Endothelial cell of umbilical vein (primary cell): ENCODE measurements around the gene MIER3. TPM values are rescaled to one million over a fixed set of nuclear protein-coding genes. Genes with fewer than 3 reads are reported as not detected.

Source experiments
- BruUV-seq: library from RNA; stranded (reverse); fragments of 400-500 nt; replicated peaks from 2 replicates; lab custom pipeline; 2021; lab: Mats Ljungman, UMichigan
- CTCF ChIA-PET: fragments of 300-600, 350-600 bp; sonication (Branson Sonifier 250); formaldehyde crosslinking; loops from one replicate; lab custom pipeline; 2021; ENCODE audit warnings: antibody characterized with exemption, inconsistent platforms; lab: Charles Lee
- POLR2A ChIA-PET: fragments of 300-600, 350-600 bp; sonication (Branson Sonifier 250); formaldehyde crosslinking; loops from one replicate; lab custom pipeline; 2021; ENCODE audit warnings: antibody characterized with exemption, inconsistent platforms; lab: Charles Lee
- DNase-seq: peaks from one replicate; pipeline ENCODE4 v3.0.0-alpha.2; 2011; ENCODE audit warnings: low read depth, low spot score
- FAIRE-seq: peaks from 2 replicates; lab custom pipeline; 2011; peaks lifted over from hg19 to GRCh38; lab: Jason Lieb, UNC
- H2AFZ ChIP-seq: 2 replicates; pipeline ENCODE4 v1.6.0; 2012; ENCODE audit warnings: low read depth, low read length, control low read depth, inconsistent platforms
- H3K27ac ChIP-seq: 2 replicates; pipeline ENCODE4 v1.5.1; 2011; ENCODE audit warnings: low read depth, mild to moderate bottlenecking, control low read depth, low read length, moderate library complexity; ENCODE audit not compliant: insufficient read depth
- H3K27me3 ChIP-seq, 2 experiments: 2 replicates each; pipeline versions ENCODE4 v1.6.0 to v1.6.1; 2011; ENCODE audit warnings: low read length in 2 of 2, mixed read lengths in 1 of 2; ENCODE audit not compliant: control insufficient read depth in 2 of 2, insufficient read depth in 2 of 2
- H3K36me3 ChIP-seq, 2 experiments: 2 replicates in 1 of 2; 3 replicates in 1 of 2; pipeline ENCODE4 v1.5.1; 2011; ENCODE audit warnings: low read length in 2 of 2, mild to moderate bottlenecking in 1 of 2, moderate library complexity in 1 of 2; ENCODE audit not compliant: control insufficient read depth in 2 of 2, insufficient read depth in 2 of 2; ENCODE audit errors: extremely low read depth in 1 of 2
- H3K4me1 ChIP-seq: 3 replicates; pipeline ENCODE4 v1.5.1; 2011; ENCODE audit warnings: mild to moderate bottlenecking, low read length; ENCODE audit not compliant: control insufficient read depth, insufficient read depth; ENCODE audit errors: extremely low read depth
- H3K4me2 ChIP-seq: 2 replicates; pipeline ENCODE4 v1.6.1; 2011; ENCODE audit warnings: low read length, control low read depth, mixed read lengths; ENCODE audit not compliant: insufficient read depth
- H3K4me3 ChIP-seq, 3 experiments: fragments of 200-600 bp in 1 of 3; sonication (generic), shearing (Covaris generic) in 1 of 3; replicated peaks in 1 of 3; 2 replicates each; pipeline ENCODE4 v1.5.1; 2011 to 2016; ENCODE audit warnings: control low read depth in 3 of 3, low read length in 3 of 3, mild to moderate bottlenecking in 2 of 3, inconsistent platforms in 1 of 3, low read depth in 1 of 3, moderate library complexity in 1 of 3; ENCODE audit not compliant: insufficient read depth in 1 of 3
- H3K79me2 ChIP-seq: 2 replicates; pipeline ENCODE4 v1.6.0; 2012; ENCODE audit warnings: low read length, inconsistent platforms; ENCODE audit not compliant: control insufficient read depth, insufficient read depth
- H3K9ac ChIP-seq: replicated peaks from 2 replicates; pipeline ENCODE3; 2011; ENCODE audit warnings: low read length, control low read depth; ENCODE audit not compliant: insufficient read depth; ENCODE audit errors: extremely low read depth
- H3K9me1 ChIP-seq: replicated peaks from 3 replicates; pipeline ENCODE4 v1.6.0; 2011; ENCODE audit warnings: mild to moderate bottlenecking, low read length; ENCODE audit not compliant: control insufficient read depth, insufficient read depth; ENCODE audit errors: extremely low read depth
- H3K9me3 ChIP-seq: replicated peaks from 2 replicates; pipeline ENCODE4 v1.5.1; 2012; ENCODE audit warnings: low read length, inconsistent platforms; ENCODE audit not compliant: control insufficient read depth, insufficient read depth
- H4K20me1 ChIP-seq: replicated peaks from 2 replicates; pipeline ENCODE3; 2011; ENCODE audit warnings: mild to moderate bottlenecking, low read length; ENCODE audit not compliant: control insufficient read depth, insufficient read depth; ENCODE audit errors: extremely low read depth
- FOS ChIP-seq: IDR thresholded peaks from 2 replicates; pipeline ENCODE4 v1.6.1; 2011; ENCODE audit warnings: mild to moderate bottlenecking, low read length, moderate library complexity, borderline replicate concordance; ENCODE audit not compliant: insufficient read depth
- GATA2 ChIP-seq: IDR thresholded peaks from 2 replicates; pipeline ENCODE4 v1.7.0; 2011; ENCODE audit warnings: low read depth, mild to moderate bottlenecking, moderate library complexity, mixed read lengths, low read length; ENCODE audit not compliant: insufficient read length, insufficient read depth
- MYC ChIP-seq: IDR thresholded peaks from one replicate; pipeline ENCODE4 v1.6.1; 2011; ENCODE audit warnings: mild to moderate bottlenecking, low read depth, low read length
- POLR2AphosphoS5 ChIP-seq: IDR thresholded peaks from 2 replicates; pipeline ENCODE4 v1.6.1; 2012; ENCODE audit warnings: low read depth, mild to moderate bottlenecking, control low read depth, low read length, moderate library complexity; ENCODE audit not compliant: insufficient read depth
- dilution Hi-C: fragments of 300-500 bp; cut with MboI; formaldehyde crosslinking; loops from one replicate; pipeline ENCODE4 v1.15.0; 2019; ENCODE audit warnings: low sequenced_read_pairs; ENCODE audit not compliant: extremely low pct_ligation_motif_present
- intact Hi-C: fragments of 100-400 bp; cut with micrococcal nuclease; formaldehyde crosslinking; loops from one replicate; pipeline ENCODE4 v1.10.0; 2022
- polyA plus RNA-seq, 4 experiments: library from polyadenylated mRNA; depleted of rRNA in 3 of 4; stranded (reverse) in 3 of 4; unstranded in 1 of 4; fragments of >200 nt; gene quantifications; 2 replicates each; pipeline versions ENCODE4 v1.2.1 to v1.2.3, GENCODE V29; 2011 to 2012; ENCODE audit warnings: missing spikeins in 1 of 4
- total RNA-seq: library from RNA; stranded (reverse); gene quantifications from 2 replicates; pipeline ENCODE4 v1.2.3, GENCODE V29; 2021
- TF ChIP-seq, protein P1 (sequence below), 2 donors: IDR thresholded peaks; 1 replicate in 1 of 2; 2 replicates in 1 of 2; pipeline ENCODE4 v1.5.1; 2011; ENCODE audit warnings: low read length in 2 of 2, mild to moderate bottlenecking in 2 of 2, moderate library complexity in 2 of 2, control low read depth in 1 of 2, inconsistent platforms in 1 of 2, low read depth in 1 of 2; ENCODE audit not compliant: insufficient read depth in 1 of 2; ENCODE audit errors: extremely low read depth in 1 of 2
- TF ChIP-seq, protein P2 (sequence below): IDR thresholded peaks from 2 replicates; pipeline ENCODE4 v1.6.1; 2011; ENCODE audit not compliant: insufficient read depth, insufficient read length

The MIER3 gene
- total and polyA plus RNA-seq, 2 donors (not counting 3 experiments of a cell fraction or from before 2014, with no cell fraction given): 6.6 to 20.5 TPM

DNA sequence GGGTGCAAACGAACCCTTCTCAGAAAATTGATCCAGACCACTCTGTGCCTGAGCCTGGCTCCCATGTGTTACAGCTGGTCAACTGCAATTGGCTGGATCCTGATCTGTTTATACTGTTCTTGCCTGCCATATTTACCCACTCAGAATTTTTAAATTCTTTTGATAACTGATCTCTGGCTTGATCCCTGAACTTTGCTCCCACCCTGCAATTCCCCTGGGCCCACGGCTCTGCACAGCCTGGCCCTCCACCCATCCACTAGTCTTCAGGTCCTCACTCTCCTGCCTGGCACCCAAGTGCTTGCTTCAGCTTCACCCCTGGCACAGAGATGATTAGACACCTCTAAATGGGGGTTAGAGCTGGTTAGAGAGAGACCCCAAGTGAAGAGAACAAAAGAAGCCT lies 25.9 kb upstream of the MIER3 start:
- dilution Hi-C loops (no loop called here), intact Hi-C loops (no loop called here)
- Histone ChIP-seq H3K27ac (no peak overlapping the region), H3K79me2 (no peaks in the 10 kb centered on the region), H3K9ac (no peak overlapping the region), H3K4me1 (no peaks in the 10 kb centered on the region), H4K20me1 (no peaks in the 10 kb centered on the region), H2AFZ (no peak overlapping the region), H3K36me3 (no peaks in the 10 kb centered on the region), H3K27me3 (peaks cover 11 to 18% of the 10 kb centered on the region in 2 experiments), H3K4me2 (no peak overlapping the region), H3K9me1 (no peaks in the 10 kb centered on the region), H3K9me3 (no peaks in the 10 kb centered on the region), H3K4me3 (no peak overlapping the region)
- no TSS peak for BruUV-seq
- no peak for TF ChIP-seq MYC
- TF ChIP-seq FOS: no peak
- TF ChIP-seq POLR2AphosphoS5: no peak
- no peak for TF ChIP-seq GATA2
- TF ChIP-seq, protein P1, sequence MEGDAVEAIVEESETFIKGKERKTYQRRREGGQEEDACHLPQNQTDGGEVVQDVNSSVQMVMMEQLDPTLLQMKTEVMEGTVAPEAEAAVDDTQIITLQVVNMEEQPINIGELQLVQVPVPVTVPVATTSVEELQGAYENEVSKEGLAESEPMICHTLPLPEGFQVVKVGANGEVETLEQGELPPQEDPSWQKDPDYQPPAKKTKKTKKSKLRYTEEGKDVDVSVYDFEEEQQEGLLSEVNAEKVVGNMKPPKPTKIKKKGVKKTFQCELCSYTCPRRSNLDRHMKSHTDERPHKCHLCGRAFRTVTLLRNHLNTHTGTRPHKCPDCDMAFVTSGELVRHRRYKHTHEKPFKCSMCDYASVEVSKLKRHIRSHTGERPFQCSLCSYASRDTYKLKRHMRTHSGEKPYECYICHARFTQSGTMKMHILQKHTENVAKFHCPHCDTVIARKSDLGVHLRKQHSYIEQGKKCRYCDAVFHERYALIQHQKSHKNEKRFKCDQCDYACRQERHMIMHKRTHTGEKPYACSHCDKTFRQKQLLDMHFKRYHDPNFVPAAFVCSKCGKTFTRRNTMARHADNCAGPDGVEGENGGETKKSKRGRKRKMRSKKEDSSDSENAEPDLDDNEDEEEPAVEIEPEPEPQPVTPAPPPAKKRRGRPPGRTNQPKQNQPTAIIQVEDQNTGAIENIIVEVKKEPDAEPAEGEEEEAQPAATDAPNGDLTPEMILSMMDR (IDR thresholded peaks at IDR 0.05; ENCODE audit: extremely low read depth in 1 of 2, insufficient read depth in 1 of 2, low read depth in 1 of 2, low read length in 2 of 2): no peak
- TF ChIP-seq, protein P2, sequence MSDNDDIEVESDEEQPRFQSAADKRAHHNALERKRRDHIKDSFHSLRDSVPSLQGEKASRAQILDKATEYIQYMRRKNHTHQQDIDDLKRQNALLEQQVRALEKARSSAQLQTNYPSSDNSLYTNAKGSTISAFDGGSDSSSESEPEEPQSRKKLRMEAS: no peak
- ChIA-PET CTCF (interaction anchor here (1.6 kb wide), 1 partner anchor 18 kb away, joined by 5 read pairs; no protein-coding TSS in a partner anchor), POLR2A (no interaction called here)
- FAIRE-seq (no peak), DNase-seq (no peak)
